BJ (cell line): ENCODE data around the gene PANK3. TPM values are rescaled to one million over a fixed set of nuclear protein-coding genes. Genes with fewer than 3 reads are reported as not detected.
A peak's percentile ranks its signal among the peaks of the same experiment; 100 is the strongest.

ENCODE experiments used
- CTCF ChIA-PET: fragments of 350-600 bp; formaldehyde crosslinking; extraction: SDS; loops from one replicate; lab custom pipeline; 2021; ENCODE audit warnings: antibody characterized with exemption, inconsistent platforms; lab: Yijun Ruan, JAX
- POLR2A ChIA-PET: fragments of 300-600 bp; sonication (Branson Sonifier 250); formaldehyde crosslinking; extraction: SDS; loops from one replicate; lab custom pipeline; 2021; ENCODE audit warnings: antibody characterized with exemption; lab: Charles Lee
- DNase-seq: peaks from one replicate; pipeline ENCODE4 v3.0.0-alpha.2; 2011; ENCODE audit warnings: low read depth
- H3K27me3 ChIP-seq: 2 replicates; pipeline ENCODE4 v1.6.0; 2011; ENCODE audit warnings: low read length; ENCODE audit not compliant: control insufficient read depth, insufficient read depth
- H3K36me3 ChIP-seq: 2 replicates; pipeline ENCODE4 v1.5.1; 2011; ENCODE audit warnings: low read length; ENCODE audit not compliant: control insufficient read depth, insufficient read depth
- H3K4me3 ChIP-seq: 2 replicates; pipeline ENCODE4 v1.5.1; 2011; ENCODE audit warnings: low read depth, mild to moderate bottlenecking, control low read depth, low read length
- CTCF ChIP-seq: IDR thresholded peaks from 2 replicates; pipeline ENCODE4 v1.5.1; 2011; ENCODE audit warnings: low read depth, mild to moderate bottlenecking, control low read depth, inconsistent platforms, low read length, moderate library complexity; ENCODE audit not compliant: insufficient read depth
- polyA minus RNA-seq: library from RNA; depleted of rRNA, polyadenylated mRNA; stranded (reverse); fragments of >200 nt; gene quantifications from 2 replicates; pipeline ENCODE4 v1.2.3, GENCODE V29; 2011; rRNA and poly(A)+ RNA removed
- polyA plus RNA-seq: library from polyadenylated mRNA; depleted of rRNA; stranded (reverse); fragments of >200 nt; gene quantifications from 2 replicates; pipeline ENCODE4 v1.2.3, GENCODE V29; 2011; rRNA removed

Gene PANK3
- polyA plus RNA-seq: 5.3 and 12.6 TPM in 2 replicates
- polyA minus RNA-seq: 5.5 and 6.4 TPM in 2 replicates

- Histone ChIP-seq H3K4me3 (peak within 1 kb of the TSS; percentile 95), H3K27me3 (no peaks in the 10 kb centered on the region), H3K36me3 (no peaks in the 10 kb centered on the region)
- TF ChIP-seq CTCF: no peak
- ChIA-PET CTCF (interaction anchor here (0.9 to 1.1 kb wide), 3 partner anchors 8 to 24 kb away, joined by 3 read pairs; no protein-coding TSS in a partner anchor), POLR2A (no interaction called here)
- DNase-seq: no peak
These were observed at the start of gene PANK3 for GRCh38 chr5:168578538-168579487. PANK3 (minus strand) TSS chr5:168579368; CDS start chr5:168579283, 85 bp downstream.

GRCh38 chr5:168624850-168625364, 45.7 kb upstream of the PANK3 start:
- TF ChIP-seq CTCF: no peak
- no peak overlapping the region for H3K4me3 ChIP-seq
- H3K36me3 ChIP-seq: no peaks in the 10 kb centered on the region
- DNase-seq: no peak
- ChIA-PET POLR2A (no interaction called here), CTCF (no interaction called here)
- H3K27me3 ChIP-seq: no peaks in the 10 kb centered on the region

- CTCF ChIA-PET: no interaction called here
These were observed 41.6 kb upstream of the PANK3 start for GRCh38 chr5:168620807-168621206.

GRCh38 chr5:168614661-168615060, 35.5 kb upstream of the PANK3 start:
- H3K36me3 ChIP-seq: no peaks in the 10 kb centered on the region
- no peak for TF ChIP-seq CTCF
- no peak overlapping the region for H3K4me3 ChIP-seq
- CTCF ChIA-PET: no interaction called here
- no peaks in the 10 kb centered on the region for H3K27me3 ChIP-seq
- DNase-seq: no peak
- POLR2A ChIA-PET: no interaction called here

More at GRCh38 chr5:168620807-168621206, 41.6 kb upstream of the PANK3 start:
- Histone ChIP-seq H3K4me3 (no peak overlapping the region), H3K36me3 (no peaks in the 10 kb centered on the region), H3K27me3 (no peaks in the 10 kb centered on the region)
- DNase-seq: no peak
- POLR2A ChIA-PET: no interaction called here
- no peak for TF ChIP-seq CTCF

- ChIA-PET CTCF (no interaction called here), POLR2A (no interaction called here)
- Histone ChIP-seq H3K27me3 (no peaks in the 10 kb centered on the region), H3K4me3 (no peak overlapping the region), H3K36me3 (no peaks in the 10 kb centered on the region)
- DNase-seq: no peak
- no peak for TF ChIP-seq CTCF
These were observed 34.8 kb upstream of the PANK3 start for GRCh38 chr5:168613996-168614395.
